Measurements from ENCODE around the gene NT5DC1.

NT5DC1 gene

DNA sequence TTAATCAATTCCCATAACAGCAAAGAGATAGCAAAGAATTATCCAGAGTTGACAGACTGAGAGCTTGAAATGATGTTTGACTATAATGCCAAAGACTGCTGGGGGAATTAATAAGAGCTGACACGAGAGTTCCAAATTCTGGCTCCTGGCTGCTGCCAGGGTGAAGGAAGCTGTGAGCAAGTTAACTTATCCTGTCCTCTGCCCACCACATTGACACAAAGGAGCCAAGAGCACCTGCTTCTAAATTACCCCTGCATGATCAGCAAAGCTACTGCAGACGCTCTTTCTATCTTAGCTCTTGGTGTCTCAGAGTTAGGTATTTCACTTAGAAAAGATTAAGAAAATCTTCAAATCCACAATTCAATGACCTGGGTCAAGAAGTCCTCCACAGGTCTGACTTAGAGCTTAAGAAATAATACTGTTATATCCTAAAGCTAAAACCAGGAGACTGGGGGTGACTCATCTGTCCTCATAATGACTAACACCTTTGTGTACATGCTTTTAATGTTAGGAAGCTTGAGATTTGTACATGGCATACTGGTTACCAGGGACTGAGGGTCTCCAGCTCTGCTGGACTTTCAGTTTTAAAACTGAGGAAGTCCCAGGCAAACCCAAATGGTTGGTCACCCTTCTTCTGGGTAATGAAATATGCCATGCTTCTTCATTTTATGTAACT, 26.8 kb upstream of the NT5DC1 start:
- no peak overlapping the region for H3K4me3 ChIP-seq (replicated peaks; ENCODE audit: low read depth, low read length)

DNA sequence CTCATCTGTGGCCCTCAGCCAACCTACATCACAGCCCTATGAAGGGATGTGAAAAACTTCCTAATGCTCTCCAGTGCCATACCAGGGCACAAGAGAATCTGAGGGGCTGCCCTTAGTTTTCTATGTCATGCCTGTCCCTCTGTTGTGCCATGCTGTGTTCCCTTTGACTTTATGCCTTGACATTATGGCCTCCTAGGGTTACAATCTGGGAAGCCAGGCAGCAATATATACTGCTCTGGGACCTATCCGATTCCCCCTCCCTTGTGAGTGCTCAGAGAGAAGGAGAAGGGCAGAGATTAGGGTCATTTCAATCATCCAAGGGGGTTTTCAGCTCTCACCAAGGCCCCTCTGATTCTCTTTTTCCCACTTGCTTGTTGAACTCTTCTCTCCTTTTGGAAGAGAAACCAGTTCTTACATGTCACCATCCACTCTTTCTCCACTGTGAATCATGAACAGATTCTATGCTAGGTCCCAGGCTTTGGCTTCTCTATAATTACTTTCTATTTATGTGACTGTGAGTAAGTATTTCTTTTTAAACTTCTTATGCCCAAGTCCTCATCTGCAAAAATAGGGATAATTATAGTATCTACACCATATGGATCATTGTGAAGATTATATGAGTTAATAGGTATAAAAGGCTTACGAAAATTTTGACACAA, 25.8 kb upstream of the NT5DC1 start:
- no peak overlapping the region for H3K4me3 ChIP-seq (replicated peaks; ENCODE audit: low read depth, low read length)
- no peak for TF ChIP-seq CTCF (IDR thresholded peaks at IDR 0.05; ENCODE audit: low read depth, low read length, missing control alignments)
- DNase-seq (ENCODE audit: extremely low read depth, low read depth), result no peak

More for the DNA sequence above, 26.8 kb upstream of the NT5DC1 start:
- peak; percentile 33 for DNase-seq (ENCODE audit: extremely low read depth, low read depth)
- TF ChIP-seq CTCF (IDR thresholded peaks at IDR 0.05; ENCODE audit: low read depth, low read length, missing control alignments), result no peak

DNA sequence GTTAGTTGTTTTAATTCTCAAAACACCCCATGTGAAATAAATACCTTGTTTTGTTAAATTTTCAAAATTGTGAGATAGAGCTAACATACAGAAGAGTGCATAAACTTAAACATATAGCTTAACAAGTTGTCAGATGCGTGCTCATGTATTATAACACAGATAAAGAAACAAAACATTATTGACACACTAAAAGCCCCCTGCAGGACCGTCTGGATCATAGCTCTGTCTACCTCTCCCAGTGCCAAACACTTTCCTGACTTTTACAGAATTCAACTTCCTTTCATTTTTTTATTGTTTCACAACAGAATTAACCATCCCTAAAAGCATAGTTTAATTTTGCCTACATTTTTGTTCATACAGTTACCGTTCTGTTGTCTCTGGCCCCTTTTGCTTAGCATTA, 22.1 kb upstream of the NT5DC1 start:
- no peak for TF ChIP-seq CTCF (IDR thresholded peaks at IDR 0.05; ENCODE audit: low read depth, low read length, missing control alignments)
- no peak for DNase-seq (ENCODE audit: extremely low read depth, low read depth)
- no peak overlapping the region for H3K4me3 ChIP-seq (replicated peaks; ENCODE audit: low read depth, low read length)

GRCh38 chr6:116078945-116079344, 21.7 kb upstream of the NT5DC1 start:
- DNase-seq (ENCODE audit: extremely low read depth, low read depth), result no peak
- no peak overlapping the region for H3K4me3 ChIP-seq (replicated peaks; ENCODE audit: low read depth, low read length)
- no peak for TF ChIP-seq CTCF (IDR thresholded peaks at IDR 0.05; ENCODE audit: low read depth, low read length, missing control alignments)

DNA sequence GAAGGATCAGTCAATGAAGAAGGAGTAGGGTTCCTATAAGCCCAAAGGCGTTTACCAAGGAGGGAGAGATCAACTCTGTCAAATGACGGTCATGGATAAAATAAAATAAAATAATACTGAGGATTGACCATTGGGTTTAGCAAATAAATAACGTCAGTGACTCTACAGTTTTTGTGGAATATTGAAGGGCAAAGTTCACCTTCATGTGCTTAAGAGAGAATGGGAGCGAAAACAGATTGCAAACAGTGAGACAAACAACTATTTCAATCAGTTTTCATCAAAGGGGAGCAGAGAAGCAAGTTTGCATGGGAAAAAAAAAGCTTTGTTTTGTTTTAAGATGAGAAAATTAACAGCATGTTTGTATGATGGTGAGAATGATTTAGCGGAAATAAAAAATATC, 17.6 kb upstream of the NT5DC1 start:
- no peak overlapping the region for H3K4me3 ChIP-seq (replicated peaks; ENCODE audit: low read depth, low read length)
- no peak for TF ChIP-seq CTCF (IDR thresholded peaks at IDR 0.05; ENCODE audit: low read depth, low read length, missing control alignments)
- DNase-seq (ENCODE audit: extremely low read depth, low read depth), result no peak

DNA sequence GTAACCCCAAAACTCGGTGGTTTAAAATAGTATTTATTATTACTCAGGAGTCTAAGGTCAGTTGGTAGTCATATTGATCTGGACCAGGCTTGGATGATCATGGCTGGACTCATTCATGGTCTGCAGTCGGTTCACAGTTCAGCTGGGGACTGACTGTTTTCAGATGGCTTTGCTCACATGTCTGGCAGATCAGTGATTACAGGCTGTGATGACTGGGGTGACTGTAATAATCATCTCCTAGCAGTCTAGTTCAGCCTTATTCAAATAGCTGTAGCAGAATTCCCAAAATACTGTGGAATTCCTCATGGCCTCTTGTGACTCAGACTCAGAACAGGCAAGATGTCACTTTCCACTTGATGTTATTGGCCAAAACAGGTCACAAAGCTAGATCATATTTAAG, 16.4 kb upstream of the NT5DC1 start:
- no peak for DNase-seq (ENCODE audit: extremely low read depth, low read depth)
- no peak for TF ChIP-seq CTCF (IDR thresholded peaks at IDR 0.05; ENCODE audit: low read depth, low read length, missing control alignments)

More for the DNA sequence above, 16.4 kb upstream of the NT5DC1 start:
- no peak overlapping the region for H3K4me3 ChIP-seq (replicated peaks; ENCODE audit: low read depth, low read length)
